GM18868 (cell line): ENCODE measurements around the gene PAF1.

Experiments used
- ATAC-seq: cut with Tn5 transposase; IDR thresholded peaks from one replicate; pipeline ENCODE4 v1.9.1; 2021; ENCODE audit warnings: mild to moderate bottlenecking, moderate library complexity; ENCODE audit not compliant: unreplicated experiment

Gene PAF1

DNA sequence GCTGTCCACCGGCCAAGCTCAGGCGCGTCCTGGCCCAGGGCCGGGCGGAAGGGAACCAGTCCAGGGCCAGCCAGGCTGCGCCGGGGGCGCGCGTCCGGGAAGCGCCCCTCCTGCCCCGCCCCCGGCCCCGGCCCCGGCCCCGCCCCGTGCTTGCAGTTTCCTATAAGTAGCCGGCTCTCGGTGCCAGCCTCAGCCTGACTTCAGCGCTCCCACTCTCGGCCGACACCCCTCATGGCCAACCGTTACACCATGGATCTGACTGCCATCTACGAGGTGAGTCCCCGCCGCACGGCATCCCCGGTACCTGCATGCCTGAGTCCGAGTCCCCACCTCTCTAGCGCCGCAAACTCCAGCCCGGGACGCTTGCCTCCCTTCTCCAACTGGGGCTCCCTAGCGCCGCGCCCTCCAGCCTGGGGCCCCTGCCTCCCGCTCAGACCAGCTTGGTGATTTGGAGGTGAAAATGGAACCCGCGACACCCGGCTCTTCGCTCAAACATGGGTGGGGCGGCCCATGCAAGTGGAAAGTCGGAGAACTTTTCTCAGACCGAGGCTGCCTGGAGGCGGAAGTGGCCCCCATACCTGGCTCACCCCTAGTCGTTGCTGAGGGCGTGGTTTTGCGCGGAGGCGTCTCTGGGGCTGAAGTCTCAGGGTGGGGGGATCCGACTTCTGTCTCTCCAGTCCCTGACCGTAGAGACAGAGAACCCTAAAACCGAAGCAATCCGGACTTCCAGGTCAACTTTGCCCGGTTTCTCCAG, 15.9 kb upstream of the PAF1 start, which contains the start of gene ZFP36:
TSS of gene ZFP36 (plus strand) at position 192 of the 754 bp plus-strand sequence. CDS start at position 250, 58 bp downstream.
- peak; percentile 17 for ATAC-seq

DNA sequence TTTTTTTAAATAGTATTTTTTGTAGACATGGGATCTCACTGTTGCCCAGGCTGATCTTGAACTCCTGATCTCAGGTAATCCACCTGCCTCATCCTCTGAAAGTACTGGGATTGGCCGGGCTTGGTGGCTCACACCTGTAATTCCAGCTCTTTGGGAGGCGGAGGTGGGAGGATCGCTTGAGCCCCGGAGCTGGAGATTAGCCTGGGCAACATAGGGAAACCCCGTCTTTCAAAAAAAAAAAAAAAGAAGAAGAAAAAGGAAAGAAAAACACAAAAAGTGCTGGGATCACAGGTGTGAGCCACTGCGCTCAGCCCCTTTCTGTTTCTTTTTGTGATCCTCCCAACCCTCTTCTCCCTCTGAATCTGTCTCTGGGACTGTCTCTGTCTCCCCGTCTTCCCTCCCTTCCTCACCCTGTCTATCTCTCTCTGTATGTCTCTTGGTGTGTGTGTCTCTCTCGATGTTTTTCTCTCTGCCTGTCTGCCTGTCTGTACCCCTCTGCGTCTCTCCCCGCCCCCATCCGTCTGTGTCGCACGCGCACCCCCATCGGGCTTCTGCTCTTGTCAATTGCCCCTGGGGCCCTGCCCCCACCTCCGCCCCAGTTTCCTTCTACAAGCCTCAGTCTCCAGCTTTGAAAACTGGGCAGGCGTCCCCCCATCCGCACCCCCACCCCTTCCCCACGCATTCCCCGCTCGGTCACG, 15.2 kb upstream of the PAF1 start:
- no peak for ATAC-seq

- ATAC-seq: no peak
Measured at GRCh38 chr19:39405261-39405957, 14.5 kb upstream of the PAF1 start.

DNA sequence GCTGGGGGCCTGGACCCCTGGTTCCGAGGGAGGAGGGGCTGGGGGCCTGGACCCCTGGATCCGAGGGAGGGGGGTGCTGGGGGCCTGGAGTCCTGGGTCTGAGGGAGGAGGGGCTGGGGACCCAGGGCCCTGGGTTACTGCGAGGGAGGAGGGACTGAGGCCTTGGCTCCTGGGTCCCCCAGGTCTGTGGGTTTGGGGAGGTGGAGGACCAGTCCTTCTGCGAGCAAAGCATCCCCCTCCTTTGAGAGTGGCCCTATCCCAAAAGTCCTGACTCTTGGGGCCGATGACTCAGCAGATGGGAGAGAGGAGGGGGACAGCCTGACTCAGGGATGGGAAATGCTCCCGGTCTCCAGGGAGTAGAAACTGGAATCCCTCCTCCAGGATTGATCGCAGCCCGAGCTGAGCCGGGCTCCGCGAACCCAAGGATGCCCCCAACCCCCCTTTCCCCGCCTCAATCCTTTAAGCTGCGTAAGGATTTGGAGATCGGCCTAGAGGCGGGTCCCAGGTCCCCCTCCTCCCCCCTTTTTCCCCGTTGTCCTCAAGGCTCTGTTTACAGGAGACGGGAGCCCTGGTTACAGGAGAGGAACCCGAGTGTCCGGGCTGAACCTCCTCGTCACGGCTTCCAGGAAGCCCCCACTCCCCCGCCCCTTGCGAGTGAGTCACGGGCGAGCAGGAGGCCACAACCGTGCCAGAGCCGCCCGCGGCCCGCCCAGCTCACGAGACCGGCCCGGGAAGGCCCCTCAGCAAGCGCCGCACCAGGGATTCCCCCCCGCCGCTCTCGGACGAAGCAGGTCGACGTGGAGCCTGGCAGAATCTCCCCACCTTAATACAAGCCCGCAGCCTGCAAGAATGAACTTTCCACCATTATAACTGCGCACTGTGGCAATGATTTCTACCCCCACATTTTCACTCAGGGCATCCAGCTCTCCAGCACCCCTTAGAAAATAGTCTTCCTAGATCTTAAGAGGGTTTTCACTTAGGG, 12.7 kb upstream of the PAF1 start:
- peak; percentile 29 for ATAC-seq

DNA sequence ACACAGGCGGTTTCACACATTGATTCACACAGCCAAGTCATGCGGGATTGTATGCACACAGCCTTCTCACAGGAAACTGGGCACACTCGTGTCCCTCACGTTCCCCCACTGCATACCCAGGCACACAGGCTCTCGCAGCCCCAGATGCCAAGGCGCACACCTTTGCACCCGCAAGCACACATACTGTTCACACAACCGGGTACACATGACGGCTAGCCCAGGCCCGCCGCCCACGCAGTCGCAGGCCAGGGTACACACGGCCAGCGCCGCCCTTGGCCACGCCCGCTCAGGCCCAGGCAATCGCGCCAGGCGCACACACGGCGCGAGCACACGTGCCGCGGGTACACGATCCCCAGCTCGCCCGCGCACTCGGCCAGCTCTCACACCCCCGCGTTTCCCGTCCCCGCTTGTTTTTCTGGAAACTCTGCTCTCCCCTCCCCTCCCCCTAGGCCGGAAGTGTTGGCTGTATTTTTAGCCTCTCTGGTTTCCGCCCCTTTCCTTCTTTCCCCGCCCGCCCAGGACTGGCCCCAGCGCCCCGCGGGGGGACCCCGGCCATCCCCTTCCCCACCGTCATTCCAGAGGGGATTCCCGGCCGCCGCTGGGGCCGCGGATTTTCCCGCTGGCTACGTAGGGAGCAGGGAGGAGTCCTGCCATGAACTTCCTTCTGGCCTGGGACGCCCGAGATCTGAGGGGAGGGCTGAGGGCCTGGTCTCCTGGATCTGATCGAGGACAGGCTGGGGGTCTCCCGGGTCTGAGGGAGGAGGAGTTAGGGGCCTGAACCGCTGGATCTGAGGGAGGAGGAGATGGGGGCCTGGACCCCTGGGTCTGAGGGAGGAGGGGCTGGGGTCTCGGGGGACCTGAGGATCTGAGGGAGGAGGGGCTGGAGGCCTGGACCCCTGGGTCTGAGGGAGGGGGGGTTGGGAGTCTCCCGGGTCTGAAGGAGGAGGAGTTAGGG, 11.7 kb upstream of the PAF1 start:
- no peak for ATAC-seq

GRCh38 chr19:39401549-39402345, 10.8 kb upstream of the PAF1 start:
- ATAC-seq: peak; percentile 22

GRCh38 chr19:39401070-39401548, 10.2 kb upstream of the PAF1 start:
- ATAC-seq: peak; percentile 1

DNA sequence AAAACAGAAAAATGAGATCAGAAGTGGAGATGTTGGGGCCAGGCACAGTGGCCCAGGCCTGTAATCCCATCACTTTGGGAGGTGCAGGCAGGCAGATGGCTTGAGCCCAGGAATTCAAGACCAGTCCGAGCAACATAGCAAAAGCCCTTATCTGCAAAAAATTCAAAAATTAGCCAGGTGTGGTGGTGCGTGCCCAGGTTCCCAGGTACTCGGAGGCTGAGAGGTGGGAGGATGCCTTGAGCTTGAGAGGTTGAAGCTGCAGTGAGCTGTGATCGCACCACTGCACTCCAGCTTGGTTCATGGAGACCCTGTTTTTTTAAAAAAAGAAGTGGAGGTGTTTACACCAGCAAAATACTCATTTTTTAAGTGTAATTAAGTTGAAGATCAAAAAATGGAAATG, 9.2 kb upstream of the PAF1 start:
- ATAC-seq: no peak

GRCh38 chr19:39399668-39400050, 8.8 kb upstream of the PAF1 start:
- ATAC-seq: no peak

GRCh38 chr19:39398297-39398864, 7.5 kb upstream of the PAF1 start:
- no peak for ATAC-seq

DNA sequence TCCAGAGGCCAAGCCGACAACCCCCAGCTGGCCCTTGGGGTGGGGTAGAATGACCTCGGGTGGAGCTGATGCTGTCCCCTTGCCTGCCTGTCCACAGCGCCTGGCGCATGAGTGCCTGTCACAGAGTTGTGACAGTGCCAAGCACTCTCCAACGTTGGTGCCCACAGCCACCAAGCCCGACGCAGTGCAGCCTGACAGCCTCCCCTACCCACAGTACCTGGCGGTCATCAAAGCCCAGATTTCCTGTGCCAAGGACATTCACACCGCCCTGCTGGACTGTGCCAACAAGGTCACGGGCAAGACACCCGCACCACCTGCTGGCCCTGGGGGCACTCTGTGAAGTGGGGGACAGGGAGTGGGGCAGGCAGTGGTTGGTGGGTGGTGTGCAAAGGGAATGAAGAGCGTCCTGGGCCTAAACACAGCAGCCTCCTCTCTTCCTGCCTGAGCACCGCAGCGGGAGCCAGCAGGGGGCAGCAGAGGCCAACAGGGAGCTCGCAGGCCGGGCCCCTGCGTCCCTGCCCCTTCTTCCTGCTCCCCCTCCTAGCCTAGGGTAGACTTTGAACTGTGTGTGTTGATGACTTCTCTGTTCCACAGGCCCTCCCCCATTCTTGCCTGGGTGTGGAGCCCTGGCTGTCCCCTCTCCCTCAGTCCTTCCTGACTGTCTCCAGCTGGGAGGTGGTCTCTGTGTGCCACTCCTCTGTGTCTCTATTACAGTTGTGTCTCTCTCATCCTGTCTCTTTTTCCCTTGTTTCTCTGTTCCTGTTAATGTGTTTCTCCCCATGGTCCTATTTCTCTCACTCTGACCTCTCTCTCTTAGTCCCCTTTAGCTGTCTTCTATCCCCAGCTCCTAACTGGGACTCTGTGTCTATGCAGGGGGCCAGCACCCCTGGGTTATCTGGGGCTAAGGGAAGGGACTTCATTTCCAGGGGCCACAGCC, 6.7 kb upstream of the PAF1 start:
- ATAC-seq: peak; percentile 39

GRCh38 chr19:39390451-39390750, 505 bp downstream of the PAF1 start:
- ATAC-seq: no peak

DNA sequence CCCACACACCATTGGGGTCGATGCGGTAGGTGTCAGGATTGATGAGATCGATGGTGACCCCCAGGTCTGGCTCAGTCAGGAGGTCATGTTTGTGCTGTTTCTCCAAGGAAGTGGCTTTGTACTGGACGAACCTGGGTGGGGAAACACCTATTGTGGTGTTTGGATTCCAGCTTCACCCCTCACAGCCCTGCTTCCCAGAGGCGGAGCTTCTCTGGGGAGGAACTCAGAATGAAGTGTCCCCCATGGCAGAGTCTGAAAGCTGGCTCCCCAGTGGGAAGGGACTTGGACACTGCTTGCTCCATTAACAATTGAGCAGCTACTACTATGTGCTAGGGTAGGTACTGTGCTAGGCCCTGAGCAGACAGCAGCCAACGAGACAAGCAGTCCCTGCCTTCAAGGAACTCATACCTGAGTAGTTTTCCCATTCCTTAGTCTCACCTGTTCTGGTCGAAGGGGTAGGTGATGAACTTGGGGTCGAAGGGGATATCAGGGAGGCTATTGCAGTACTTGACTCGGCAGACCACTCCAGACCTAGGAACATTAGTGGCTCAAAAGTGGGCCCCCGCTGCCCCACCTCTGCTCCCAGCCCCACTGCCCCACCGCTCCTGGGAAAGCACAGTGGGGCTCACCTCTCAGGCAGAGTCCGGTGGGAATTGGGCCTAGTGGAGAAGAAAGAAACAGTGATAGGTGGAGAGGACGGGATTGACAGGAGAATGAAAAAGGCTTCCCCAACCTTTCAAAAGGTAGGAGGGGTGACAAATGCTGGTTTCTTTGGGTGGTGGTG, 1.1 kb downstream of the PAF1 start:
- ATAC-seq: no peak

GRCh38 chr19:39388657-39389056, 2.2 kb downstream of the PAF1 start:
- ATAC-seq: no peak

GRCh38 chr19:39386557-39386956, 4.3 kb downstream of the PAF1 start:
- ATAC-seq: no peak

DNA sequence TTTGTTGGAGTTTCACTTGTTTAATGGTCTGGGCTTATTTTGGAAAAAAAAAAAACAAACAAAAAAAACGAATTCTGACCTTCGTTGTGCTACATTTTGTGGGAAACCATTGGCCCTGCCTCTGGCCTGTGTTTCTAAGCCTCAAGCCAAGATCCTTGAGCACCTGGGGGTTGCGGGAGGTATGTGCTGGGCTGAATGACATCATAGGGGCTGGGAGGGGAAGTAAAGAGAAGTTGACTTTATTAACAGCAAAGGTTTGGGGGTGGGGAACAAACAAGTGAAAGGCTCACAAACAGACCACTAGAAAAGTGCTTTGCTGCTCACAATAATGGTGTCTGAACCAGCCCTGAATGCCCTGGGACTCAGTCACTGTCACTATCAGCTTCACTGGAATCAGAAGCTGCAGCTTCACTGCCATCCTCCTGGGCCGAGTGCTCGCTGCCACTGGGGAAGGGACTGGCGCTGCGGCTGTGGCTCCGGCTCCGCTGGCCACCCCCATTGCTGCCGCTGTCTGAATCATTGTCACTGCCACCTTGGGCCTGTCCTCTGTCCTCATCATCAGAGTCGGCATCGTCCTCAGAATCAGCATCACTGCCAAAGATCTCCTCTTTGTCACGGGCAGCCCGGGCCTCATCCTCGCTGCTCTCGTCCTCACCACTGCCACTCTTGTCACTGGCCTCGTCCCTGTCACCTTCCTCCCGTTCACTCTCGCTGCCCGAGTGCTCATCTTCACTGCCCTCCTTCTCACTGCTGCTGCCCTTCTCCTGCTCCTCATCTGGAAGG, 5.1 kb downstream of the PAF1 start:
- ATAC-seq: no peak
